HCT116 (cell line): ENCODE measurements around the gene TUBA3C. TPM values are rescaled to one million over a fixed set of nuclear protein-coding genes. Genes with fewer than 3 reads are reported as not detected.

Experiments used
- ATAC-seq: fragments of 200-7000 bp; cut with Tn5 transposase; 2 replicates; pipeline ENCODE4 v1.9.1; 2020; ENCODE audit warnings: mild to moderate bottlenecking, moderate library complexity
- BruUV-seq: library from RNA; stranded (reverse); fragments of 400-500 nt; replicated peaks from 2 replicates; lab custom pipeline; 2021; lab: Mats Ljungman, UMichigan
- CTCF ChIA-PET: fragments of 300-600 bp; sonication (Branson Sonifier 250); formaldehyde crosslinking; loops from one replicate; lab custom pipeline; 2021; ENCODE audit warnings: antibody characterized with exemption; lab: Charles Lee
- POLR2A ChIA-PET: fragments of 300-600, 350-600 bp; sonication (Branson Sonifier 250); formaldehyde crosslinking; loops from one replicate; lab custom pipeline; 2021; ENCODE audit warnings: antibody characterized with exemption; lab: Charles Lee
- RAD21 ChIA-PET, 2 experiments: fragments of 300-600 bp; sonication (Branson Sonifier 250); formaldehyde crosslinking; loops; one replicate each; lab custom pipeline; 2023; ENCODE audit warnings: low total read pairs in 2 of 2; ENCODE audit not compliant: uncharacterized antibody in 2 of 2, unreplicated experiment in 2 of 2, low non-redundant PET in 1 of 2; lab: Charles Lee
- DNase-seq: peaks from one replicate; pipeline ENCODE4 v3.0.0-alpha.2; 2010; ENCODE audit warnings: low read depth, low spot score
- H2AFZ ChIP-seq: fragments of 200-600 bp; shearing (Covaris generic), sonication (generic); 2 replicates; pipeline ENCODE4 v1.6.1; 2017; ENCODE audit warnings: low read depth, mixed run types, mixed read lengths, antibody characterized with exemption, low read length; ENCODE audit not compliant: poor library complexity, severe bottlenecking
- H3K27ac ChIP-seq: 2 replicates; pipeline ENCODE4 v1.5.1; 2012; ENCODE audit warnings: low read depth, low read length
- H3K27me3 ChIP-seq: fragments of 200-600 bp; sonication (generic); 2 replicates; pipeline ENCODE4 v1.6.1; 2016; ENCODE audit warnings: mixed run types, low read length, mixed read lengths; ENCODE audit not compliant: insufficient read depth
- H3K36me3 ChIP-seq, 2 experiments: fragments of 200-500 bp in 1 of 2; fragments of 200-600 bp in 1 of 2; sonication (Bioruptor generic) in 1 of 2; sonication (generic) in 1 of 2; 2 replicates each; pipeline versions ENCODE4 v1.5.1 to v1.6.1; 2014 to 2016; ENCODE audit warnings: low read length in 2 of 2, inconsistent platforms in 1 of 2, mixed read lengths in 1 of 2, mixed run types in 1 of 2; ENCODE audit not compliant: insufficient read depth in 2 of 2, control insufficient read depth in 1 of 2
- H3K4me1 ChIP-seq, 2 experiments: fragments of 200-600 bp in 1 of 2; sonication (generic) in 1 of 2; 2 replicates each; pipeline versions ENCODE4 v1.5.1 to v1.6.1; 2012 to 2017; ENCODE audit warnings: low read length in 2 of 2, inconsistent platforms in 1 of 2, mild to moderate bottlenecking in 1 of 2, mixed read lengths in 1 of 2, mixed run types in 1 of 2, moderate library complexity in 1 of 2; ENCODE audit not compliant: insufficient read depth in 2 of 2, control insufficient read depth in 1 of 2
- H3K4me2 ChIP-seq: fragments of 200-600 bp; sonication (generic); 2 replicates; pipeline ENCODE4 v1.6.1; 2017; ENCODE audit warnings: mixed run types, low read length, mixed read lengths
- H3K4me3 ChIP-seq, 2 experiments: fragments of 200-600 bp in 1 of 2; sonication (generic) in 1 of 2; replicated peaks in 1 of 2; 2 replicates each; pipeline ENCODE4 v1.5.1; 2011 to 2016; ENCODE audit warnings: low read length in 2 of 2, control low read depth in 1 of 2, low read depth in 1 of 2, mild to moderate bottlenecking in 1 of 2, mixed read lengths in 1 of 2, mixed run types in 1 of 2
- H3K79me2 ChIP-seq: fragments of 200-600 bp; sonication (generic); 2 replicates; pipeline ENCODE4 v1.6.1; 2017; ENCODE audit warnings: mild to moderate bottlenecking, mixed run types, low read length, moderate library complexity, mixed read lengths; ENCODE audit not compliant: insufficient read depth
- H3K9ac ChIP-seq: fragments of 200-600 bp; sonication (generic); 2 replicates; pipeline ENCODE4 v1.6.1; 2016; ENCODE audit warnings: low read length, mixed read lengths
- H3K9me2 ChIP-seq: fragments of 200-600 bp; sonication (generic), shearing (Covaris generic); 2 replicates; pipeline ENCODE4 v1.6.1; 2017; ENCODE audit warnings: mixed run types, mild to moderate bottlenecking, moderate library complexity; ENCODE audit not compliant: insufficient read depth
- H3K9me3 ChIP-seq, 2 experiments: fragments of 200-500 bp in 1 of 2; fragments of 200-600 bp in 1 of 2; sonication (Bioruptor generic) in 1 of 2; sonication (generic) in 1 of 2; 2 replicates each; pipeline ENCODE4 v1.6.1; 2014 to 2017; ENCODE audit warnings: low read length in 2 of 2, mixed read lengths in 2 of 2, inconsistent platforms in 1 of 2, low read depth in 1 of 2, mild to moderate bottlenecking in 1 of 2, mixed run types in 1 of 2, moderate library complexity in 1 of 2; ENCODE audit not compliant: control insufficient read depth in 1 of 2, insufficient read depth in 1 of 2
- H4K20me1 ChIP-seq: fragments of 200-600 bp; sonication (generic), shearing (Covaris generic); 2 replicates; pipeline ENCODE4 v1.6.1; 2017; ENCODE audit warnings: mixed run types, mild to moderate bottlenecking, moderate library complexity; ENCODE audit not compliant: insufficient read depth
- CEBPB ChIP-seq: IDR thresholded peaks from 2 replicates; pipeline ENCODE4 v1.6.1; 2012; ENCODE audit warnings: low read depth
- SP1 ChIP-seq: IDR thresholded peaks from 2 replicates; pipeline ENCODE4 v1.6.1; 2012; ENCODE audit warnings: low read depth
- intact Hi-C: fragments of 100-400 bp; cut with micrococcal nuclease; formaldehyde crosslinking; loops from 2 replicates; pipeline ENCODE4 v1.10.0; 2022
- total RNA-seq: library from RNA; stranded (reverse); gene quantifications from one replicate; pipeline ENCODE4 v1.2.1, GENCODE V29; 2021; ENCODE audit not compliant: unreplicated experiment
- TF ChIP-seq, protein P1 (sequence below), 3 experiments: fragments of 200-600 bp in 1 of 3; sonication (generic) in 1 of 3; IDR thresholded peaks in 2 of 3; conservative IDR thresholded peaks in 1 of 3; 2 replicates each; pipeline ENCODE4 v1.5.1; 2012 to 2017; ENCODE audit warnings: low read depth in 2 of 3, low read length in 2 of 3, antibody characterized with exemption in 1 of 3, borderline replicate concordance in 1 of 3, control low read depth in 1 of 3, mild to moderate bottlenecking in 1 of 3, mixed read lengths in 1 of 3, mixed run types in 1 of 3, moderate library complexity in 1 of 3; ENCODE audit not compliant: insufficient read depth in 1 of 3
- TF ChIP-seq, protein P2 (sequence below): IDR thresholded peaks from 2 replicates; pipeline ENCODE4 v1.6.1; 2011; ENCODE audit warnings: mild to moderate bottlenecking, low read length, moderate library complexity; ENCODE audit not compliant: insufficient replicate concordance; ENCODE audit errors: extremely low read depth

TUBA3C gene
- total RNA-seq, 1 experiment from 2014 or later, result not detected

DNA sequence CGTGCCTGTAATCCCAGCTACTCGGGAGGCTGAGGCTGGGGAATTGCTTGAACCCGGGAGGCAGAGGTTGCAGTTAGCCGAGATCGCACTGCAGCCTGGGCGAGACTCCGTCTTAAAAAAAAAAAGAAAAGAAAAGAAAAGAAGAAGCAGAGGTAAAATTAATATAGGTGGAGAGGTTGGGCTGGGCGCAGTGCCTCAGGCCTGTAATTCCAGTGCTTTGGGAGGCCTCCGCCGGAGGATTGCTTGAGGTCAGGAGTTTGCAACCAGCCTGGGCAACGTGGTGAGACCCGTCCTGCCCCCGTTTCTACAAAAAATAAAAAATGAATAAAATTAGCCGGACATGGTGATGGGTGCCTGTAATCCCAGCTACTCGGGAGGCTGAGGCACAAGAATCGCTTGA lies 912 bp upstream of the TUBA3C start:
- ChIA-PET POLR2A (no interaction called here), CTCF (no interaction called here), RAD21 (no interaction called here)
- Histone ChIP-seq H3K9ac (no peak overlapping the region), H3K9me2 (no peaks in the 10 kb centered on the region), H3K9me3 (no peaks in the 10 kb centered on the region; a peak in 2 of 4 replicates), H3K27me3 (no peaks in the 10 kb centered on the region), H3K36me3 (no peaks in the 10 kb centered on the region), H3K4me1 (no peaks in the 10 kb centered on the region), H4K20me1 (no peaks in the 10 kb centered on the region), H3K4me3 (no peak overlapping the region), H2AFZ (no peak overlapping the region), H3K4me2 (no peak overlapping the region), H3K27ac (no peak overlapping the region), H3K79me2 (no peaks in the 10 kb centered on the region)
- intact Hi-C loops, result no loop called here
- TF ChIP-seq SP1 (no peak), CEBPB (no peak)
- TF ChIP-seq, protein P1, sequence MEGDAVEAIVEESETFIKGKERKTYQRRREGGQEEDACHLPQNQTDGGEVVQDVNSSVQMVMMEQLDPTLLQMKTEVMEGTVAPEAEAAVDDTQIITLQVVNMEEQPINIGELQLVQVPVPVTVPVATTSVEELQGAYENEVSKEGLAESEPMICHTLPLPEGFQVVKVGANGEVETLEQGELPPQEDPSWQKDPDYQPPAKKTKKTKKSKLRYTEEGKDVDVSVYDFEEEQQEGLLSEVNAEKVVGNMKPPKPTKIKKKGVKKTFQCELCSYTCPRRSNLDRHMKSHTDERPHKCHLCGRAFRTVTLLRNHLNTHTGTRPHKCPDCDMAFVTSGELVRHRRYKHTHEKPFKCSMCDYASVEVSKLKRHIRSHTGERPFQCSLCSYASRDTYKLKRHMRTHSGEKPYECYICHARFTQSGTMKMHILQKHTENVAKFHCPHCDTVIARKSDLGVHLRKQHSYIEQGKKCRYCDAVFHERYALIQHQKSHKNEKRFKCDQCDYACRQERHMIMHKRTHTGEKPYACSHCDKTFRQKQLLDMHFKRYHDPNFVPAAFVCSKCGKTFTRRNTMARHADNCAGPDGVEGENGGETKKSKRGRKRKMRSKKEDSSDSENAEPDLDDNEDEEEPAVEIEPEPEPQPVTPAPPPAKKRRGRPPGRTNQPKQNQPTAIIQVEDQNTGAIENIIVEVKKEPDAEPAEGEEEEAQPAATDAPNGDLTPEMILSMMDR (IDR thresholded peaks at IDR 0.05 in 2 of 3, conservative IDR thresholded peaks at IDR 0.05 in 1 of 3; ENCODE audit: borderline replicate concordance in 1 of 3, insufficient read depth in 1 of 3, low read depth in 2 of 3, low read length in 2 of 3), result no peak
- TF ChIP-seq, protein P2, sequence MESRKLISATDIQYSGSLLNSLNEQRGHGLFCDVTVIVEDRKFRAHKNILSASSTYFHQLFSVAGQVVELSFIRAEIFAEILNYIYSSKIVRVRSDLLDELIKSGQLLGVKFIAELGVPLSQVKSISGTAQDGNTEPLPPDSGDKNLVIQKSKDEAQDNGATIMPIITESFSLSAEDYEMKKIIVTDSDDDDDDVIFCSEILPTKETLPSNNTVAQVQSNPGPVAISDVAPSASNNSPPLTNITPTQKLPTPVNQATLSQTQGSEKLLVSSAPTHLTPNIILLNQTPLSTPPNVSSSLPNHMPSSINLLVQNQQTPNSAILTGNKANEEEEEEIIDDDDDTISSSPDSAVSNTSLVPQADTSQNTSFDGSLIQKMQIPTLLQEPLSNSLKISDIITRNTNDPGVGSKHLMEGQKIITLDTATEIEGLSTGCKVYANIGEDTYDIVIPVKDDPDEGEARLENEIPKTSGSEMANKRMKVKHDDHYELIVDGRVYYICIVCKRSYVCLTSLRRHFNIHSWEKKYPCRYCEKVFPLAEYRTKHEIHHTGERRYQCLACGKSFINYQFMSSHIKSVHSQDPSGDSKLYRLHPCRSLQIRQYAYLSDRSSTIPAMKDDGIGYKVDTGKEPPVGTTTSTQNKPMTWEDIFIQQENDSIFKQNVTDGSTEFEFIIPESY, result no peak
- DNase-seq (no peak), ATAC-seq (no peak)
- no TSS peak for BruUV-seq
